BJ (cell line): Measurements from ENCODE around the gene U2AF1L4. TPM values are rescaled to one million over a fixed set of nuclear protein-coding genes. Genes with fewer than 3 reads are reported as not detected.

Experiments
- CTCF ChIA-PET: fragments of 350-600 bp; formaldehyde crosslinking; extraction: SDS; loops from one replicate; lab custom pipeline; 2021; ENCODE audit warnings: antibody characterized with exemption, inconsistent platforms; lab: Yijun Ruan, JAX
- POLR2A ChIA-PET: fragments of 300-600 bp; sonication (Branson Sonifier 250); formaldehyde crosslinking; extraction: SDS; loops from one replicate; lab custom pipeline; 2021; ENCODE audit warnings: antibody characterized with exemption; lab: Charles Lee
- DNase-seq: peaks from one replicate; pipeline ENCODE4 v3.0.0-alpha.2; 2011; ENCODE audit warnings: low read depth
- H3K27me3 ChIP-seq: 2 replicates; pipeline ENCODE4 v1.6.0; 2011; ENCODE audit warnings: low read length; ENCODE audit not compliant: control insufficient read depth, insufficient read depth
- H3K36me3 ChIP-seq: 2 replicates; pipeline ENCODE4 v1.5.1; 2011; ENCODE audit warnings: low read length; ENCODE audit not compliant: control insufficient read depth, insufficient read depth
- H3K4me3 ChIP-seq: 2 replicates; pipeline ENCODE4 v1.5.1; 2011; ENCODE audit warnings: low read depth, mild to moderate bottlenecking, control low read depth, low read length
- CTCF ChIP-seq: IDR thresholded peaks from 2 replicates; pipeline ENCODE4 v1.5.1; 2011; ENCODE audit warnings: low read depth, mild to moderate bottlenecking, control low read depth, inconsistent platforms, low read length, moderate library complexity; ENCODE audit not compliant: insufficient read depth
- polyA plus RNA-seq: library from polyadenylated mRNA; depleted of rRNA; stranded (reverse); fragments of >200 nt; gene quantifications from 2 replicates; pipeline ENCODE4 v1.2.3, GENCODE V29; 2011

The U2AF1L4 gene
- polyA plus RNA-seq, 1 experiment = 20.3 TPM

GRCh38 chr19:35780058-35780457 is 34.8 kb upstream of the U2AF1L4 start:
- H3K36me3 ChIP-seq = peaks cover 4% of the 10 kb centered on the region
- DNase-seq = no peak
- ChIA-PET POLR2A (no interaction called here), CTCF (no interaction called here)
- no peak overlapping the region for H3K4me3 ChIP-seq
- H3K27me3 ChIP-seq = no peaks in the 10 kb centered on the region
- no peak for TF ChIP-seq CTCF

- TF ChIP-seq CTCF = no peak
- Histone ChIP-seq H3K4me3 (no peak overlapping the region), H3K27me3 (no peaks in the 10 kb centered on the region), H3K36me3 (peaks cover 4% of the 10 kb centered on the region)
- ChIA-PET CTCF (no interaction called here), POLR2A (no interaction called here)
- DNase-seq = no peak
Measured at GRCh38 chr19:35779033-35779432, 33.8 kb upstream of the U2AF1L4 start.

- TF ChIP-seq CTCF = no peak
- no peak for DNase-seq
- Histone ChIP-seq H3K27me3 (no peaks in the 10 kb centered on the region), H3K4me3 (no peak overlapping the region), H3K36me3 (peaks cover 3% of the 10 kb centered on the region)
- CTCF ChIA-PET = no interaction called here
- POLR2A ChIA-PET = no interaction called here
Measured at GRCh38 chr19:35777961-35778360, 32.7 kb upstream of the U2AF1L4 start.

GRCh38 chr19:35777086-35777841 is 32.0 kb upstream of the U2AF1L4 start:
- no peak for DNase-seq
- no peak for TF ChIP-seq CTCF
- POLR2A ChIA-PET = interaction anchor here (0.6 kb wide), 1 partner anchor 17 kb away, joined by 8 read pairs; no protein-coding TSS in a partner anchor

GRCh38 chr19:35776102-35776788 is 31.0 kb upstream of the U2AF1L4 start:
- Histone ChIP-seq H3K4me3 (peak overlapping the region; percentile 77), H3K27me3 (no peaks in the 10 kb centered on the region), H3K36me3 (no peaks in the 10 kb centered on the region; the same call in 1 of the 2 replicates)
- DNase-seq = no peak
- TF ChIP-seq CTCF = no peak
- ChIA-PET POLR2A (interaction anchor here (0.6 kb wide), 1 partner anchor 18 kb away, joined by 8 read pairs; no protein-coding TSS in a partner anchor), CTCF (interaction anchor here (0.6 to 1.0 kb wide), 2 partner anchors 13 to 1554 kb away, joined by 3 read pairs; no protein-coding TSS in a partner anchor)

More at GRCh38 chr19:35777086-35777841, 32.0 kb upstream of the U2AF1L4 start:
- Histone ChIP-seq H3K27me3 (no peaks in the 10 kb centered on the region), H3K4me3 (no peak overlapping the region), H3K36me3 (no peaks in the 10 kb centered on the region; the same call in 1 of the 2 replicates)
- CTCF ChIA-PET = interaction anchor here (0.8 kb wide), 1 partner anchor 129 kb away, joined by 3 read pairs; the partner anchor contains the start of gene COX6B1
